Astrocyte of the hippocampus (primary cell): ENCODE measurements around the gene AMH.

Experiments
- DNase-seq: peaks from one replicate; pipeline ENCODE4 v3.0.0; 2011; ENCODE audit warnings: low read depth, low spot score

AMH gene

DNA sequence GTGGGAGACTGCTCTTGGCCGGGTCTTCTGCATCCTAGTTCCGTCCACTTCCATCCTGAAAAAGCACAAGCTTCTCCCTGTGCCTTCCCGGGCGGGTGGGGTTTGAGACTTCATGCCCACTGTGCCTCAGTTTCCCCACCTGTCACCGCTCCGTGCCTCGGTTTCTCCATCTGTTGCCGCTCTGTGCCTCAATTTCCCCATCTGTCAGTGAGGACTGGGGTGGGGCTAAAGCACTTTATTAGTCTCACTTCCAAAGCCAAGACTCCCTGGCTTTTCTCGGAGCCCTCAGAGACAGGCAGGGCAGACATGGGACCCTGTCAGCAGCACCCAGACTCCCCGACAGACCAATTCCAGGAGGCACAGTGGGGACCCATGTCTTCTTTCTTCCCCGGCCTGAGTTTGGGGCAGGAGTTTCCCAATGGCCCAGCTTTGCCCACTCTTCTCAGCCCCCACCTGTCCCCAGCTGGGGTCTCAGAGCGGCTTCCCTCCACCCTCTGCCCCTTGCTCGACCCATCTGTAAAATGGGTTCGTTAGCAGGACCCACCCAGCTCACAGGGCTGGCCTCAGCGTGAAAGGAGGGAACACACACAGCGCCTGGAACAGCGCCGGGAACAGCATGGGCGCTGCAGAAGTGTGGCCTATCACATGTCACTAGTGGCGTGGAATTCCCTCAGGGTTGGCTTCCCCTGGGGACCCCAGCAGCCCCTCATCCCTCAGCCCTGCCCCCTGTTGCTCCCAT is 37.4 kb downstream of the AMH start:
- DNase-seq = no peak

DNA sequence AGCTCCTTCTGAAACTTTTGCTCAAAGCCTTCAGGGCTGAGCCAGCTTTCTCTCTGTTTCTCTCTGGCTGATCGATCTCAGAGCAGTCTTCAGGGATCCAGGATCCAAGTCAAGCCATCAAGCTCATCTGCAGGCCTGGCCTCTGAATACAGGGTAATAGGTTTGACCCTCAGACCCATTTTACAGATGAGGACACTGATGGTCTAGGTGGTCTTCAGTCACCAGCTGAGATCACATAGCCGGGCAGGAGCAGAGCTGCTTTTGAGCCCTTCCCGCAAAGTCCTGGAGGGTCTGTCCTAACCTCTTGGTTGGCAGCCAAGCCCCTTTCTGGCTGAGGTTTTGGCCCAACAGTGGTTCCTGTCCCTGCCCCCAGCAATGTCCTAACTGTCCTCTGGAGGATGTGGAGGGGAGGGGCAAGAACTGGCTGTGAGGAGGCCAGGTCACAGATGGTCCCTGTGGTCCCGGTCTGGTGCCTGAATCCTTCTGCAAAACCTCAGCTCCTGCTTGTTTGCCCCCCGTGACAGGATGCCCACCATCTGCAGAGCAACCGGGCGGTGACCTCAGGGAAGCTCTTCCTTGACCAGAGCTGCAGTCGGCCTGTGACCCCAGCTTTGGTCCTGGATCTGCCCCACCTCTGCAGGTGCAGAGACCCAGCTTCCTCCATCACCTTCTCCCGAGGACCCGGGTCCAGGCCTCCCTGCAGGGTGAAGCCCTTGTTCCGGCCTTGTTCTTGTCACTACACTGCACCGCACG is 38.6 kb downstream of the AMH start:
- no peak for DNase-seq

DNA sequence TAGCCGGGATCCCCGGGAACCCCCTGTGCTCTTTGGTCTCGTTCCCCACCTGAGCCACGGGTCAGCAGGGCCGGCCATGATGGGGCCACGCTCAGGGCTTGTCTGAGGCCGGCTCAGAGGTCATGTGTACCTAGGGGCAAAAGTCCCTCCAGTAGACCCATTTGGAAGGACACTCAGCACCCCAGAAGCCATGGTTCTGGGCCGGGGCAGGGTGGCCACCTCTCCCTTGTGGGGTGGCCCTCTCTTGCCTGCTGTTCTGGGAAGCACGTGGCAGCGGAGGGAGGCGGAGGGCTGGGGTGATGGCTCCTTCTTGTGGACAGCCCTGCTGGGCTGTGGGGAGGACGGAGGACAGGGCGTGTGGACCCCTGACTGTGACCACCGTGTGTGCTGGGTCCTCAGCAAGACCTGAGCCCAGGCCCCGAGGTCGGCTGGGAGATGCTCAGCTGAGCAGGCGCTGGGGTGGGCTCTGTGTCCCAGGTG is 39.3 kb downstream of the AMH start:
- DNase-seq = no peak

DNA sequence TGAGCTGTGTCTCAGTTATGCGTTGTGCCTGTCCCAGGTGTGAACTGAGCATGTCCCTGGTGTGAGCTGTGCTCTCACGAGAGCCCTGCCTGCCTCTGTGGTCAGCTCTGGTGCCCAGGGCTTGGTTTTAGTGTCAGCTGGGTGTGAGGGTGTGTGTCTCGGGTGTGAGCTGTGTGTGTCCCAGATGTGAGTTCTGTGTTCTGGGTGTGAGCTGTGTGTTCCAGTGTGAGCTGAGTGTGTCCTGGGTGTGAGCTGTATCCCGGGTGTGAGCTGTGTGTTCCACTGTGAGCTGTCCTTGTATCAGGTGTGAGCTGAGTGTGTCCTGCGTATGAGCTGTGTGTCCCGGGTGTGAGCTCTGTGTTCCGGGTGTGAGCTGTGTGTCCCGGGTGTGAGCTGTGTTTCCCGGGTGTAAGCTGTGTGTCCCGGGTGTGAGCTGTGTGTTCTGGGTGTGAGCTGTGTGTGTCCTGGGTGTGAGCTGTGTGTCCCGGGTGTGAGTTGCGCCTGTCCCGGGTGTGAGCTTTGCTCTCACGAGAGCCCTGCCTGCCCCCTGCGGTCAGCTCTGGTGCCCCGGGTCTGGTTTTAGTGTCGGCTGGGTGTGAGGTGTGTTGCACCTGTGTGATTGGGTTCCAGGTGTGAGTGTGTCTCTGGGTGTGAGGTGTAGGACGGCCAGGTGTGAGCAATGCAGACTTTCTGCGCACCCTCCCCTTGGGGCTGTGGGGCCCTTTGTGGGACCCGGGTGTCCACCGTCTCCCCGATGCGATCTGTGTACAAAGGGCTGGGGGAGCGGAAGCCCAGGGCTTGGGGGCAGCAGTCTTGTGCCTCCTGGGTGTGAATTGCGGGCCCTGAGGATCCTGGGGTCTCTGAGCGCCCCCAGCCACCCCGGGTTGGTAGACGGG is 39.9 kb downstream of the AMH start:
- DNase-seq = no peak

DNA sequence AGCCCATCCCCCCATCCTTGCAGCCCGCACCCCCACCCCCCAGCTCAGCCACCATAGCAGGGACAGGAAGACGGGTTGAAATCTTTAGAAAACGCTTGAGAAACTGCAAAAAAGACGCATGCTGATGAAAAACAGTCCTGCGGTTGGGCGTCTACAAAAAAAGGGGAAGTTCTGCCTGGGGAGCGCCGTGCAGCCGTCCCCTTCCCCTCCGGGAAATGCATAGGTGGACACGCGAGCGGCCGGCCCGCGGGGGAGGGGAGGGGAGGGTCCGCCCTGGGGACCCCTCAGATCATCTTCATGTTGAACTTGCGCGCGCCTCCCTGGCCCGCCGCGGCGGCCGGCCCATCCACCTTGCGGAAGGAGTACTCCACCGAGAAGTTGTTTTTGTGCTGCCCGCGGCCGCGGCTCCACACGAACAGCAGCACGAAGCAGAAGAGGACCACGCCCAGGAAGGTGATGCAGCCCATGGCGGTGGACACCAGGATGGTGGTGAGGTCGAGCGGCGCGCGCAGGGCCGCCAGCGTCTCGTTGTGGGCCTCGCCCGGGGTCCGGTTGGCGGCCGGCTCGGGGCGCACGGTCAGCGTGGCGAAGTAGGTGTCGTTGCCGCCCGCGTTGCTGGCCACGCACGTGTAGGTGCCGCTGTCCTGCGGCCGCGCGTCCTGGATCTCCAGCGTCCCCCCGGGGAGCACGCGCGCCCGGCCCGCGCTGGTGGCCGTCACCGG is 40.8 kb downstream of the AMH start:
- DNase-seq = peak; percentile 39

DNA sequence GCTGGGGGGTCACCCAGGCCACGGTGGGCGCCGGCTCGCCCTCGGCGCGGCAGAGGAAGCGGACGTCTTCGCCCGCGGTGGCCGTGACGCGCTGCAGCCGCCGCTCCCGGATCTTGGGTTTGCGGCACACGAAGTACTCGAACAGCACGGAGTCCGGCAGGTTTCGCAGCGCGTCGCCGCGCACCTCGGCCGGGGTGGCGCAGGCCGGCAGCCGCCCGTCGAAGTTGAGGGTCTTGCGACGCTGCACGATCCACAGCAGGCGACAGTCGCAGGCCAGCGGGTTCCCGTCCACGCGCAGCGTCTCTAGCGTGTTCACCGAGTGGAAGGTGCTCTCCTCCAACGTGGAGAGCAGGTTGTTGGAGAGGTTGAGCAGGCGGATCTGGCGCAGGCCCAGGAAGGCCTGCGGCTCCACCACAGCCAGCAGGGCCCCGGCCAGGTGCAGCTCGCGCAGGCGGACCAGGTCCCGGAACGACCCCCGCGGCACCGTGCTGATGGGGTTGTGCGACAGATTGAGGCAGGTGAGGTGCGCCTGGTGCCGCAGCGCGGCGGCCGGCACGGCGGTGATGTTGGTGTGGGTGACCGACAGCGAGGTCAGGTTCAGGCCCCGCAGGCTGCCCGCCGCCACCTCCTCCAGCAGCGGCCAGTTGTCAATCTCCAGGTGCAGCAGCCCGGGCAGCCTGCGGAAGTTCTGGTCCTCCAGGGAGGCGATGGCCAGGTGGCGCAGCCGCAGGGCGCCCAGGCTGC is 41.5 kb downstream of the AMH start:
- DNase-seq = peak; percentile 36

DNA sequence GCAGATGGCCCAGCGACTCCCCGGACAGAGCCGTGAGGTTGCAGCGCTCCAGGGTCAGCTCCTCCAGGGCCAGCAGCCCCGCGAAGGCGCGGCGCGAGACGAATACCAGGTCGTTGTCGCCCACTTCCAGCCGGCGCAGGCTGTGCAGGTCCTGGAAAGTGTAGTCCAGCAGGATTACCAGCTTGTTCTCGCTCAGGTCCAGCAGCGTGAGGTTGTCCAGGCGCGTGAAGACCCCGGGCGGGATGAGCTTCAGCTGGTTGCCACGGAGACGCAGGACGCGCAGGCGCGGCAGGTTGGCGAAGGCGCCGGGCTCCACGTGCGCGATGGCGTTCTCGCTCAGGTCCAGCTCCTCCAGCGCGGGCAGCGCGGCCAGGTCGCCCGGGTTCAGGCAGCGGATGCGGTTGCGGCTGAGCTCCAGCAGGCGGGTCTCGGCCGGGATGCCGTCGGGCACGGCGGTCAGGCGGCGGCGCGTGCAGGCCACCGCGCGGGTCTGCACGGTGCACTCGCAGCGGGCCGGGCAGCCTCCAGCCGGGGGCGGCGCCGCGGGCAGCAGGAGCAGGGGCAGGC is 42.1 kb downstream of the AMH start:
- DNase-seq = peak; percentile 54

DNA sequence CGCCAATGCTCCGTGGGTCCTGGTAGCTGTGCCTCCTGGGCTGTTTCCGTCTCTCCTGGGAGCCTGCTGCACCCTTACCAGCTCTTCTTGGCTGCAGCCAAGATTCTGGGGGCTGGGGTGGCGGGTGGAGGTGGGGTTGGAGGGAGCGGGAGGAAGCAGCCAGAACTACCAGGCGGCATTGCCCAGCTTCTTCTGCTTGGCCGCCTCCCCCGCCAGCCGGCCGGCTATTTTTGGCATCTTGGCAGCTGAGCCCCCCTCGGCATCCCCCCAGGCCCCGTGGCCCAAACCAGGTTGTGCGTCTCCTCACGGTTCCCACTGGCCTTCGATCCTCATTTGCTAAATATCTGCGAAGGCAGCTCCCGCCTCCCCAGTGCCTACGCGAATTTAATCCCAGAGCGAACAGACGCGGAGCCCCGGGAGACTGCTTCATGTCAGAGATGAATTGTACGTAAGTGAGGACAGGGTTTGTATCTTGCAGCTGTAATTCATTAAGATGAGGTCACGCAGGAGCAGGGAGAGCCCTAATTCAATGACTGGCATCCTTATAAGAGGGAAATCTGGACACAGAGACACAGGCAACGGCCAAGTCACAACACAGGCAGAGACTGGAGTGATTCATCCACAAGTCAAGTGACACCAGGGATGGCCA is 45.7 kb downstream of the AMH start:
- peak; percentile 36 for DNase-seq

DNA sequence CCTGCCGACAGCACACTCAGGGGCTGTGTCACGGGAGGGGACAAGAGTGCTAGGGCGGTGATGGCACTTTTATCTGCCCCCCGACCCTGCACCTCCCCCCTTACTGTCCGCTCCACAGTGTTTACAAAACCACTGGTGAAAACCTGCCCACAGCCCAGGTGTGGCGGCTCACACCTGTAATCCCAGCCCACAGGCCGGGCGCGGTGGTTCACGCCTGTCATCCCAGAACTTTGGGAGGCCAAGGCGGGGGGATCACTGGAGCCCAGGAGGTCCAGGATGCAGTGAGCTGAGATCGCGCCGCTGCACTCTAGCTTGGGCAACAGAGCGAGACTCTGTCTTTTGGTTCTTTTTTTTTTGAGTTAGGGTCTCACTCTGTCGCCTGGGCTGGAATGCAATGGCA is 47.0 kb downstream of the AMH start:
- DNase-seq = no peak

DNA sequence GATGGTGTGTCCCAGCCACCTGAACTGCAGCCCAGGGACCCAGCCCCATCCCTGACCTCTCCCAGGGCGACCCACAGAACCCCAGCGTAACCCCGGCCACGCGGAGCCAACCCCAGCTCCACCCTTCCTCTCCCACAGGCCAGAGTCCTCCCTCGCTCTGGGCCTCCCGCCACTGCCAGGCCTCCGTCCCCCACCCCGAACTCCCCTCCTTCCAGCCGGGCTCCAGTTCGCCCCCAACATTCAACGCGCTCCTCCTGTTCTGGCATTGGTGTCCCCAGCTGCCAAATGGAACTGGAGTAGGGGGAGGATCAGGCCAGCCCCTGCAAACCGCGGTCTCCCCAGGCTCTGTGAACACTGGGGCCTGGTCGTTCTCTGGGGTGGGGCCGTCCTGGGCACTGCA is 51.4 kb downstream of the AMH start:
- no peak for DNase-seq
